ENCODE measurements around the gene SNRNP27. TPM values are rescaled to one million over a fixed set of nuclear protein-coding genes. Genes with fewer than 3 reads are reported as not detected.

The SNRNP27 gene
- total RNA-seq, 2 donors from 2014 or later, result 61.7 to 73.3 TPM

- no peaks in the 10 kb centered on the region for H3K9me3 ChIP-seq
- H3K4me3 ChIP-seq, result no peak overlapping the region
- H3K36me3 ChIP-seq, result peaks cover 9% of the 10 kb centered on the region
- peaks cover 0 to under 1% of the 10 kb centered on the region in 2 donors for H3K4me1 ChIP-seq
- no peaks in the 10 kb centered on the region for H3K27me3 ChIP-seq
- no peak overlapping the region for H3K27ac ChIP-seq
- no peak for DNase-seq (ENCODE audit: low spot score)
- TF ChIP-seq CTCF (IDR thresholded peaks at IDR 0.05), result no peak
Observed at GRCh38 chr2:69923116-69923515, 29.4 kb downstream of the SNRNP27 start.

DNA sequence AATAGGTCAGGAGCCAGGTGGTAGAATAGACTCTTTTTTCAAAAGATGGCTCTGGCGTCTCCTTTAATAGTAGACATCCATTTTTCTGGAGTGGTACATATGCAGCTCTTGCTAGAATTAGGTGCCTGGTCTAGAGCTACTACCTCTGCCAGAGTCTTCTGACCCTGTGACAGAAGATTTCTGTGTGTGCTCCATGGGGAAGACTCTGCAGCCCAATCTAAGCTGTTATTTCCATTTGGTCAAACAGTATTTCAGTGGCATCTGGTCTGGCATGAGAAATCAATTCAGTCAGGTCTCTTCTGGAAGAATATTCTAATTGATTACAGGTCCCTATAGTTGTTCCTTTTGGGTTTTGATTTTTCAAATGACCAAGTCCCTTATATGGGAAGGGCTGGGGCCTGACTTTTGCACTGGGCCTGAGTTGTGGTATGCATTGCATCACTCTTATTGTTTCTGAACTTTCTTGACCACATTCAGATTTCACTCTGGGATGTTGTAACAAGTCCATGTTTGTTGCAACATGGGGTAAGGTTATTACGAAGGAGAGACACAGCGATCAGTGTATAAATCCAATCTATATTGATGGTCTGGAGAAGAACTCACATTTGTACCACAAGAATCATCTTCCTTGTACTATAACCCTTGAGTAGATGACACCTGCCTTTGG is 33.2 kb downstream of the SNRNP27 start:
- no peaks in the 10 kb centered on the region for H3K4me1 ChIP-seq
- H3K4me3 ChIP-seq, result no peak overlapping the region
- no peak for DNase-seq (ENCODE audit: low spot score)
- no peaks in the 10 kb centered on the region for H3K27me3 ChIP-seq
- H3K9me3 ChIP-seq, result no peaks in the 10 kb centered on the region
- H3K36me3 ChIP-seq, result peaks cover 5% of the 10 kb centered on the region
- TF ChIP-seq CTCF (IDR thresholded peaks at IDR 0.05), result no peak
- no peak overlapping the region for H3K27ac ChIP-seq

DNA sequence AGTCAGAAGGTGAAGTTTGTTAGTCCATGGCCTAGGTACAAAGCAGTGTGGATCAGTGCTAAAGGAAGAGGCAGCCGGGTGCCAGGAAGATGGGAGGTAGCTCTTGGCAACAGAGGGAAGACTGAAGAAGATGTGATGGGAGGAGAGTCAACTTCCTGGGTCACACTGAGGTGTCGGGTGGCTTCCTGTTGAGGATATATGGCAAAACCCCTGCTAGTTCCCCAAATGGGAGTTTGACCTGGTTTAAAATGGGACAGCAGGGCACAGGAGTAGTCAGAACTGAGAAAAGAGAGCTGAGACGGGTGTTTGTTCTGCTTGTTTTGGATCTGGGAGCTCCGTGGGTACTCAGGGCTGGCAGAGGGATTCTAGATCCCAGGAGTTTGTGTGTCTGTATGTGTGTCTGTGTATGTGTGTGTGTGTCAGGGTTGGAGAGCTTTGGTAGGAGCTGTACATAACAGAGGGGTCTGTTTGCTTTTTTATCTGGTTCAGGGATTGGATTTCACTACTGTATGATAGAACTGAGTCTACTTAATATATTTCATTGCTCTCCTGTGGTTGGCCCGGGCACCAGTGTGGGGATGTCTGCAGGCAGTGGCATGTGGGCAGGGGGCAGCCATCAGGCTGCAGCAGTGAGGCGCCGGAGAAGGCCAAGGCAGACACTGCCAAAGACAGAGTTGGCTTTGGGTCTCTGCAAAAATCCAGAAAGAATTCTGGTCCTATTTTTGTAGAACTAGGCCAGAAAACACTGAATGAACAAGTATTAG is 38.3 kb downstream of the SNRNP27 start:
- Histone ChIP-seq H3K4me3 (no peak overlapping the region), H3K27ac (no peak overlapping the region), H3K27me3 (no peaks in the 10 kb centered on the region), H3K9me3 (no peaks in the 10 kb centered on the region), H3K36me3 (peaks cover 20% of the 10 kb centered on the region), H3K4me1 (peaks cover 0 to 10% of the 10 kb centered on the region in 2 donors)
- TF ChIP-seq CTCF (IDR thresholded peaks at IDR 0.05), result no peak
- DNase-seq (ENCODE audit: low spot score), result no peak

DNA sequence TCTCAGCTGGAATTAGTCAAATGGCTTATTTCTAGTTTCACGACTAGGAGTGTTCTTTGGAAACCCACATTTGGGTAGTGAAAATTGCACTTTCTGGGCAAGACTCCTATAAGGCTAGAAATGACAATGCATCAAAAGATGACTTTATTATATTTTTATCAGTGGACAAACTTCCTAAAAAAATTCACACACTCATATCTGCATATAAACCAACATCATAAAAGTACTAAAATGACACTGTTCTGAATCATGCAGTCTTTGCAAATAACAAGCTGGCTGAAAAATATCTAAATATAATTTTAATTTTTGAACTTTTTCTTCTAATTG is 38.8 kb downstream of the SNRNP27 start:
- no peak for TF ChIP-seq CTCF (IDR thresholded peaks at IDR 0.05)
- Histone ChIP-seq H3K9me3 (no peaks in the 10 kb centered on the region), H3K4me1 (peaks cover 0 to 10% of the 10 kb centered on the region in 2 donors), H3K27me3 (no peaks in the 10 kb centered on the region), H3K4me3 (no peak overlapping the region), H3K27ac (no peak overlapping the region), H3K36me3 (peaks cover 25% of the 10 kb centered on the region)
- DNase-seq (ENCODE audit: low spot score), result no peak

- peaks cover 33% of the 10 kb centered on the region for H3K36me3 ChIP-seq
- peaks cover 0 to 10% of the 10 kb centered on the region in 2 donors for H3K4me1 ChIP-seq
- H3K27me3 ChIP-seq, result no peaks in the 10 kb centered on the region
- no peak overlapping the region for H3K27ac ChIP-seq
- H3K4me3 ChIP-seq, result no peak overlapping the region
- no peak for TF ChIP-seq CTCF (IDR thresholded peaks at IDR 0.05)
- no peak for DNase-seq (ENCODE audit: low spot score)
- no peaks in the 10 kb centered on the region for H3K9me3 ChIP-seq
Observed at GRCh38 chr2:69933254-69933828, 39.6 kb downstream of the SNRNP27 start.
